IMR-90 (cell line): ENCODE results near the gene PAPLN. TPM values are rescaled to one million over a fixed set of nuclear protein-coding genes. Genes with fewer than 3 reads are reported as not detected.

Source experiments
- ATAC-seq: fragments of 200-7000 bp; cut with Tn5 transposase; 2 replicates; pipeline ENCODE4 v1.9.1; 2020; ENCODE audit warnings: low read depth, mild to moderate bottlenecking, moderate library complexity
- BruUV-seq: library from RNA; stranded (reverse); fragments of 400-500 nt; replicated peaks from 2 replicates; lab custom pipeline; 2021; lab: Mats Ljungman, UMichigan
- CTCF ChIA-PET: fragments of 300-600 bp; formaldehyde crosslinking; extraction: SDS; loops from one replicate; lab custom pipeline; 2021; ENCODE audit warnings: antibody characterized with exemption; lab: Yijun Ruan, JAX
- POLR2A ChIA-PET: fragments of 300-600 bp; sonication (Branson Sonifier 250); formaldehyde crosslinking; loops from one replicate; lab custom pipeline; 2022; ENCODE audit warnings: antibody characterized with exemption; ENCODE audit not compliant: unreplicated experiment; lab: Charles Lee
- DNase-seq: peaks from one replicate; pipeline ENCODE4 v3.0.0; 2013
- H2AFZ ChIP-seq: replicated peaks from 2 replicates; pipeline ENCODE3; 2013; ENCODE audit warnings: low read length, mild to moderate bottlenecking; ENCODE audit not compliant: poor library complexity
- H2AK5ac ChIP-seq: 2 replicates; pipeline ENCODE4 v1.6.1; 2013; ENCODE audit warnings: low read depth, low read length, inconsistent platforms
- H2AK9ac ChIP-seq: replicated peaks from 2 replicates; pipeline ENCODE3; 2013; ENCODE audit warnings: mild to moderate bottlenecking, low read depth, low read length, moderate library complexity; ENCODE audit not compliant: poor library complexity
- H2BK120ac ChIP-seq: 2 replicates; pipeline ENCODE4 v1.6.1; 2013; ENCODE audit warnings: low read depth, low read length, inconsistent platforms
- H2BK15ac ChIP-seq: 3 replicates; pipeline ENCODE4 v1.6.1; 2013; ENCODE audit warnings: low read depth, low read length, inconsistent platforms
- H2BK20ac ChIP-seq: 2 replicates; pipeline ENCODE4 v1.6.1; 2013; ENCODE audit warnings: low read depth, mild to moderate bottlenecking, inconsistent platforms, low read length, moderate library complexity
- H2BK5ac ChIP-seq: 2 replicates; pipeline ENCODE4 v1.6.1; 2013; ENCODE audit warnings: mild to moderate bottlenecking, low read depth, low read length, inconsistent platforms; ENCODE audit not compliant: poor library complexity, severe bottlenecking
- H3K14ac ChIP-seq: replicated peaks from 2 replicates; pipeline ENCODE4 v1.6.1; 2013; ENCODE audit warnings: low read depth, low read length, inconsistent platforms
- H3K18ac ChIP-seq: 2 replicates; pipeline ENCODE4 v1.6.1; 2013; ENCODE audit warnings: low read depth, low read length, control low read depth
- H3K23ac ChIP-seq: 2 replicates; pipeline ENCODE4 v1.6.1; 2013; ENCODE audit warnings: low read depth, low read length, inconsistent platforms
- H3K27ac ChIP-seq: 2 replicates; pipeline ENCODE4 v1.5.1; 2013; ENCODE audit warnings: mild to moderate bottlenecking, control low read depth, low read length; ENCODE audit not compliant: insufficient read depth
- H3K27me3 ChIP-seq: 2 replicates; pipeline ENCODE4 v1.6.1; 2013; ENCODE audit warnings: low read length; ENCODE audit not compliant: control insufficient read depth, insufficient read depth
- H3K36me3 ChIP-seq: 2 replicates; pipeline ENCODE4 v1.6.1; 2013; ENCODE audit warnings: low read length, mixed read lengths; ENCODE audit not compliant: control insufficient read depth, insufficient read depth
- H3K4ac ChIP-seq: 2 replicates; pipeline ENCODE4 v1.6.1; 2013; ENCODE audit warnings: low read depth, low read length, inconsistent platforms
- H3K4me1 ChIP-seq: 2 replicates; pipeline ENCODE4 v1.6.1; 2013; ENCODE audit warnings: low read length, mixed read lengths; ENCODE audit not compliant: control insufficient read depth, insufficient read depth
- H3K4me2 ChIP-seq: 2 replicates; pipeline ENCODE4 v1.6.1; 2013; ENCODE audit warnings: low read depth, mild to moderate bottlenecking, control low read depth, low read length, moderate library complexity
- H3K4me3 ChIP-seq: 2 replicates; pipeline ENCODE4 v1.5.1; 2013; ENCODE audit warnings: low read depth, mild to moderate bottlenecking, control low read depth, low read length, moderate library complexity; ENCODE audit not compliant: insufficient read depth
- H3K56ac ChIP-seq: 2 replicates; pipeline ENCODE4 v1.6.1; 2013; ENCODE audit warnings: low read length, inconsistent platforms; ENCODE audit not compliant: insufficient read depth; ENCODE audit errors: extremely low read depth
- H3K79me1 ChIP-seq, 2 experiments: 2 replicates each; pipeline ENCODE4 v1.6.1; 2013; ENCODE audit warnings: low read length in 2 of 2, inconsistent platforms in 1 of 2, low read depth in 1 of 2
- H3K9ac ChIP-seq: 2 replicates; pipeline ENCODE4 v1.6.1; 2013; ENCODE audit warnings: low read depth, low read length, control low read depth
- H3K9me1 ChIP-seq: 2 replicates; pipeline ENCODE4 v1.6.1; 2013; ENCODE audit warnings: low read length, inconsistent platforms; ENCODE audit not compliant: insufficient read depth
- H3K9me3 ChIP-seq: 2 replicates; pipeline ENCODE4 v1.6.1; 2013; ENCODE audit warnings: low read length; ENCODE audit not compliant: control insufficient read depth, insufficient read depth
- H4K20me1 ChIP-seq: 2 replicates; pipeline ENCODE4 v1.6.1; 2013; ENCODE audit warnings: low read length, inconsistent platforms; ENCODE audit not compliant: insufficient read depth
- H4K5ac ChIP-seq: 2 replicates; pipeline ENCODE4 v1.6.1; 2013; ENCODE audit warnings: mild to moderate bottlenecking, low read depth, low read length, control low read depth
- H4K8ac ChIP-seq, 2 experiments: 2 replicates each; pipeline ENCODE4 v1.6.1; 2013; ENCODE audit warnings: low read depth in 2 of 2, low read length in 2 of 2, control low read depth in 1 of 2, inconsistent platforms in 1 of 2
- H4K91ac ChIP-seq: 2 replicates; pipeline ENCODE4 v1.6.1; 2013; ENCODE audit warnings: low read depth, low read length, inconsistent platforms; ENCODE audit not compliant: insufficient read depth
- BHLHE40 ChIP-seq: fragments of 150-350 bp; IDR thresholded peaks from 2 replicates; pipeline ENCODE4 v1.6.1; 2016; ENCODE audit warnings: mild to moderate bottlenecking, low read depth, low read length
- CEBPB ChIP-seq: IDR thresholded peaks from 2 replicates; pipeline ENCODE4 v1.6.1; 2012; ENCODE audit warnings: low read depth, low read length, improper control_type of control experiment
- CHD1 ChIP-seq: IDR thresholded peaks from 2 replicates; pipeline ENCODE4 v1.6.1; 2012; ENCODE audit warnings: low read depth, low read length, improper control_type of control experiment
- FOS ChIP-seq: fragments of 150-350 bp; IDR thresholded peaks from 2 replicates; pipeline ENCODE4 v1.6.1; 2016; ENCODE audit warnings: low read depth, low read length
- MAZ ChIP-seq: IDR thresholded peaks from 2 replicates; pipeline ENCODE4 v1.6.1; 2012; ENCODE audit warnings: low read depth, mild to moderate bottlenecking, low read length, improper control_type of control experiment, moderate library complexity, borderline replicate concordance
- MXI1 ChIP-seq: IDR thresholded peaks from 2 replicates; pipeline ENCODE4 v1.6.1; 2012; ENCODE audit warnings: low read depth, mild to moderate bottlenecking, low read length, moderate library complexity, borderline replicate concordance
- NFE2L2 ChIP-seq: fragments of 150-350 bp; IDR thresholded peaks from 2 replicates; pipeline ENCODE4 v1.6.1; 2016; ENCODE audit warnings: low read depth, mild to moderate bottlenecking, low read length
- RCOR1 ChIP-seq: IDR thresholded peaks from 2 replicates; pipeline ENCODE4 v1.6.1; 2012; ENCODE audit warnings: mild to moderate bottlenecking, low read length, improper control_type of control experiment; ENCODE audit not compliant: insufficient replicate concordance
- RFX5 ChIP-seq: IDR thresholded peaks from 2 replicates; pipeline ENCODE4 v1.8.0; 2012; ENCODE audit warnings: low read depth, mild to moderate bottlenecking, low read length, moderate library complexity
- SMC3 ChIP-seq: fragments of 150-350 bp; IDR thresholded peaks from 2 replicates; pipeline ENCODE4 v1.6.1; 2016; ENCODE audit warnings: low read depth, mild to moderate bottlenecking, antibody characterized with exemption, low read length, moderate library complexity
- WGBS, 2 experiments: methylation state at CpG; one replicate each; pipeline versions ENCODE4 v1.1.5 to v1.1.7; 2013; ENCODE audit warnings: missing lambda C conversion rate in 2 of 2; ENCODE audit not compliant: insufficient read length in 1 of 2; ENCODE audit errors: extremely low coverage in 2 of 2; 5-methylcytosine and 5-hydroxymethylcytosine counted together
- dilution Hi-C: fragments of 300-500 bp; cut with HindIII; formaldehyde crosslinking; loops from one replicate; pipeline ENCODE4 v1.14.3; 2018; ENCODE audit warnings: low sequenced_read_pairs; ENCODE audit not compliant: unreplicated experiment
- in situ Hi-C: fragments of 300-500 bp; cut with MboI; formaldehyde crosslinking; loops from 3 replicates; pipeline ENCODE4 v1.14.3; 2019; ENCODE audit warnings: low sequenced_read_pairs, inconsistent platforms, mixed read lengths
- intact Hi-C: fragments of 100-400 bp; cut with micrococcal nuclease; formaldehyde crosslinking; loops from 2 replicates; pipeline ENCODE4 v1.10.0; 2022
- polyA plus RNA-seq, 3 experiments: library from polyadenylated mRNA; depleted of rRNA; stranded (reverse); fragments of >200 nt; gene quantifications; 2 replicates each; pipeline ENCODE4 v1.2.3, GENCODE V29; 2012; ENCODE audit warnings: low replicate concordance in 1 of 3
- total RNA-seq: library from RNA; depleted of rRNA; stranded (reverse); fragments of >200 nt; gene quantifications from 2 replicates; pipeline ENCODE4 v1.2.3, GENCODE V29; 2012
- TF ChIP-seq, protein P1 (sequence below): fragments of 150-350 bp; IDR thresholded peaks from 2 replicates; pipeline ENCODE4 v1.6.1; 2016; ENCODE audit warnings: low read depth, mild to moderate bottlenecking, low read length, moderate library complexity, borderline replicate concordance

PAPLN gene
- total and polyA plus RNA-seq, 2 of the 4 experiments (the other 2 are of a cell fraction), result 0.36 to 1.2 TPM

- H3K4ac ChIP-seq, result no peak overlapping the region
- DNase-seq (no peak), ATAC-seq (no peak)
- no peak overlapping the region for H3K27ac ChIP-seq
- H2BK5ac ChIP-seq, result no peak overlapping the region
- H2BK20ac ChIP-seq, result no peak overlapping the region
- H3K79me1 ChIP-seq, result peaks cover 0 to 6% of the 10 kb centered on the region in 2 experiments; a peak in 2 of 4 replicates
- no peaks in the 10 kb centered on the region for H3K4me1 ChIP-seq
- no peak overlapping the region for H3K9ac ChIP-seq
- no peak for TF ChIP-seq CHD1
- TF ChIP-seq NFE2L2, result no peak
- TF ChIP-seq, protein P1, sequence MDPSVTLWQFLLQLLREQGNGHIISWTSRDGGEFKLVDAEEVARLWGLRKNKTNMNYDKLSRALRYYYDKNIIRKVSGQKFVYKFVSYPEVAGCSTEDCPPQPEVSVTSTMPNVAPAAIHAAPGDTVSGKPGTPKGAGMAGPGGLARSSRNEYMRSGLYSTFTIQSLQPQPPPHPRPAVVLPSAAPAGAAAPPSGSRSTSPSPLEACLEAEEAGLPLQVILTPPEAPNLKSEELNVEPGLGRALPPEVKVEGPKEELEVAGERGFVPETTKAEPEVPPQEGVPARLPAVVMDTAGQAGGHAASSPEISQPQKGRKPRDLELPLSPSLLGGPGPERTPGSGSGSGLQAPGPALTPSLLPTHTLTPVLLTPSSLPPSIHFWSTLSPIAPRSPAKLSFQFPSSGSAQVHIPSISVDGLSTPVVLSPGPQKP, result no peak
- no peak for TF ChIP-seq CEBPB
- TF ChIP-seq RFX5, result no peak
- TF ChIP-seq MAZ, result no peak
- TF ChIP-seq MXI1, result no peak
- no peak for TF ChIP-seq SMC3
- TF ChIP-seq RCOR1, result no peak
- no peak for TF ChIP-seq BHLHE40
- TF ChIP-seq FOS, result no peak
- H2BK15ac ChIP-seq, result no peak overlapping the region
- in situ Hi-C loops, result no loop called here
- no peaks in the 10 kb centered on the region; the same call in 1 of the 2 replicates for H4K20me1 ChIP-seq
- H3K27me3 ChIP-seq, result peaks cover 2% of the 10 kb centered on the region; the same call in 1 of the 2 replicates
- H3K36me3 ChIP-seq, result no peaks in the 10 kb centered on the region
- H2BK120ac ChIP-seq, result no peak overlapping the region
- H3K14ac ChIP-seq, result no peak overlapping the region
- H3K4me2 ChIP-seq, result no peak overlapping the region
- no peak overlapping the region for H4K91ac ChIP-seq
- H3K4me3 ChIP-seq, result no peak overlapping the region
- CTCF ChIA-PET, result no interaction called here
- WGBS, 2 experiments, result 90% methylated on average over 3 of the region's 13 CpGs; no CpG with 5 or more reads in 1 of the 2 experiments
- no peak overlapping the region for H3K23ac ChIP-seq
- H2AK5ac ChIP-seq, result no peak overlapping the region
- intact Hi-C loops, result no loop called here
- no peak overlapping the region for H3K56ac ChIP-seq
- no TSS peak for BruUV-seq
- no peaks in the 10 kb centered on the region for H3K9me3 ChIP-seq
- H3K9me1 ChIP-seq, result peaks cover 6% of the 10 kb centered on the region; the same call in 1 of the 2 replicates
- POLR2A ChIA-PET, result no interaction called here
- H2AFZ ChIP-seq, result no peak overlapping the region
- no peak overlapping the region for H3K18ac ChIP-seq
- dilution Hi-C loops, result no loop called here
- H4K5ac ChIP-seq, result no peak overlapping the region
- no peak overlapping the region for H4K8ac ChIP-seq
- no peak overlapping the region for H2AK9ac ChIP-seq
Measured at GRCh38 chr14:73249564-73250316, 12.4 kb downstream of the PAPLN start.
